Spleen (tissue), 7 donors: ENCODE results near the gene MMD.

Experiments
- CTCF ChIP-seq, 11 experiments: fragments of 200-600 bp in 7 of 11; fragments of 450-650 bp in 4 of 11; sonication (generic) in 4 of 11; IDR thresholded peaks in 8 of 11; conservative IDR thresholded peaks in 3 of 11; 1 replicate in 7 of 11; 2 replicates in 4 of 11; pipeline versions ENCODE4 v1.4.0 to v1.8.0; 2016 to 2021; ENCODE audit warnings: antibody characterized with exemption in 11 of 11, inconsistent platforms in 4 of 11, mild to moderate bottlenecking in 1 of 11
- POLR2A ChIP-seq, 3 donors: fragments of 450-650 bp; IDR thresholded peaks; one replicate each; pipeline ENCODE4 v1.5.1; 2017; ENCODE audit warnings: antibody characterized with exemption in 3 of 3, mild to moderate bottlenecking in 1 of 3
- POLR2AphosphoS5 ChIP-seq, 3 donors: sonication (generic); formaldehyde crosslinking; IDR thresholded peaks; one replicate each; pipeline ENCODE4 v1.5.1; 2017; ENCODE audit warnings: antibody characterized with exemption in 3 of 3
- donor health status: DM: no; HTN: no; CAD: no; lungs with moderate emphysema.
- donor health status: DM: no; HTN: no; CAD: no.
- donor health status: DM: no; HTN: no; CAD: no.

GRCh38 chr17:55437159-55437605 is 15.5 kb upstream of the MMD start:
- TF ChIP-seq CTCF (IDR thresholded peaks at IDR 0.05 in 8 of 11, conservative IDR thresholded peaks at IDR 0.05 in 3 of 11) (no peak), POLR2AphosphoS5 (IDR thresholded peaks at IDR 0.05) (peak in 1 of 3 donors; percentile 28), POLR2A (IDR thresholded peaks at IDR 0.05) (no peak)
